Measurements from ENCODE around the gene NR6A1.

The NR6A1 gene

DNA sequence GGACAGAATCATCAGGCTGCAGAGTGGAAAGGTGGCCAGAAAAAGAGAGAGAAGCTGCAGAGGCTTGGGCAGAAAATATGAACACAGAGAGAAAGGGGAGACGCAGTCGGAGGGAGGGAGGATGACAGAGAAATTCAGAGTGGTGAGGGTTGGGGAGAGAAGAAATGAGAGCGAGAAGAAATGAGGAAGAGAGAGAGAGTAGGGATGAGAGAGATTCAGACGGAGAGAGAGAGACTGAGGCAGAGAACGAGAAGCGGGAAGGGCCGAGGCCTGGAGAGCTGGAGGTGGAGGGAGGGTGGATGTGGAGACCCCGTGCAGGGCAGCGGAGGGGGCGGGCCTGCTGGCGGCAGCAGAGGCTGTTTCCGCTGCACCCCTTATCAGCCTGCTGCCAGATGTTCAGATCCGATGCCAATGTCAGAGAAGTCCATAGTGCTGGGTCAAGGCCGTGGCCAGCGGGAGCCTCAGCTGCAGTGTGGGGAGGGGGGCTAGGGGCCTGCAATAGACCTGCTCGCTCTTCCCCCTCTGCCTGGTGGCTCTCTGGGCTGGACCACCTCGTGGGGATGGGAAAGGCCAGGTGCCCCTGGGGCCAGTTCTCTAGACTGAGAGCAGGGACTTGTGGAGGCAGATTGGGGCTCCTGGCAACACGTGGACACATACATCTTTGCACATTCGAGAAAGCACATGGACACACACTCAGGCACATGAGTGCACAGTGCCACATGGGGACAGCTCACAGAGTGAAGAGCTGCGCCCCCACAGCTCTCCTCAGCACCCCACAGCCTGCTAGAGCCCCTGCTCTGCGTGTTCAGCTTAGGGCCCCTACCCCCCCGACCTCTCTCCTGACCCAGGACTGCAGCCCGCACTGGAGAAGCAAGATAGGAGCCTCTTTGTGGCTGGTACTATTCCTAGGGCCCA lies 259.0 kb downstream of the NR6A1 start:
- DNase-seq = no peak

DNA sequence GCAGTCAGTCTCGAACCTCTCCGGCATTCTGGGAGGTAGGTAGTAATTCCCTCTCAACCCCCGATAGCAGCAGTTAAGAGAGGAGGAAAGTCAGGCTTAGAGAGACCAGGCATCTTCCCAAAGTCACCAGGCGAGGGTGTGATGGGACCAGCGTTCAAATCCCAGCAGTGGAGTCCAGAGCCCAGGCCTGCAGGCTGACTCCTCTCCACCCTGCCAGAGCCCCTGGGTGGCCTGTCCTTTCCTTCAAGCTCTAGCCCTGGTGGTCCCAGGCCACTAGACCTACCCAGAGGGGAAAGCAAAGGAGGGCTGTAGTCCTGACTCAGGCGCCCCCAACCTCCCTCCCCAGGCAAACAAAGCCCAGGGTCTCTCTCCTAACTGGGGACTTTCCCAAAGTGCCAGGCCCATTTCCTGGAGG lies 259.7 kb downstream of the NR6A1 start:
- no peak for DNase-seq
- Histone ChIP-seq H3K4me3 (no peak overlapping the region), H3K27me3 (peaks cover 0 to 30% of the 10 kb centered on the region in 2 donors), H3K4me1 (no peaks in the 10 kb centered on the region), H3K36me3 (no peaks in the 10 kb centered on the region), H3K27ac (no peak overlapping the region), H3K9me3 (no peaks in the 10 kb centered on the region)
- intact Hi-C loops (cut with DNase I; ENCODE audit: low total_unique reads) = no loop called here
- TF ChIP-seq, protein P1, sequence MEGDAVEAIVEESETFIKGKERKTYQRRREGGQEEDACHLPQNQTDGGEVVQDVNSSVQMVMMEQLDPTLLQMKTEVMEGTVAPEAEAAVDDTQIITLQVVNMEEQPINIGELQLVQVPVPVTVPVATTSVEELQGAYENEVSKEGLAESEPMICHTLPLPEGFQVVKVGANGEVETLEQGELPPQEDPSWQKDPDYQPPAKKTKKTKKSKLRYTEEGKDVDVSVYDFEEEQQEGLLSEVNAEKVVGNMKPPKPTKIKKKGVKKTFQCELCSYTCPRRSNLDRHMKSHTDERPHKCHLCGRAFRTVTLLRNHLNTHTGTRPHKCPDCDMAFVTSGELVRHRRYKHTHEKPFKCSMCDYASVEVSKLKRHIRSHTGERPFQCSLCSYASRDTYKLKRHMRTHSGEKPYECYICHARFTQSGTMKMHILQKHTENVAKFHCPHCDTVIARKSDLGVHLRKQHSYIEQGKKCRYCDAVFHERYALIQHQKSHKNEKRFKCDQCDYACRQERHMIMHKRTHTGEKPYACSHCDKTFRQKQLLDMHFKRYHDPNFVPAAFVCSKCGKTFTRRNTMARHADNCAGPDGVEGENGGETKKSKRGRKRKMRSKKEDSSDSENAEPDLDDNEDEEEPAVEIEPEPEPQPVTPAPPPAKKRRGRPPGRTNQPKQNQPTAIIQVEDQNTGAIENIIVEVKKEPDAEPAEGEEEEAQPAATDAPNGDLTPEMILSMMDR (IDR thresholded peaks at IDR 0.05) = no peak

More for the DNA sequence above, 259.0 kb downstream of the NR6A1 start:
- TF ChIP-seq, protein P1 (IDR thresholded peaks at IDR 0.05) = no peak
- H3K9me3 ChIP-seq = no peaks in the 10 kb centered on the region
- no peak overlapping the region for H3K4me3 ChIP-seq
- no peaks in the 10 kb centered on the region for H3K4me1 ChIP-seq
- peaks cover 0 to 22% of the 10 kb centered on the region in 2 donors for H3K27me3 ChIP-seq
- no peaks in the 10 kb centered on the region for H3K36me3 ChIP-seq
- intact Hi-C loops (cut with DNase I; ENCODE audit: low total_unique reads) = no loop called here
- no peak overlapping the region for H3K27ac ChIP-seq

GRCh38 chr9:124510650-124511425 lies 260.3 kb downstream of the NR6A1 start:
- TF ChIP-seq, protein P1 (IDR thresholded peaks at IDR 0.05) = no peak
- Histone ChIP-seq H3K36me3 (no peaks in the 10 kb centered on the region), H3K27me3 (peaks cover 0 to 35% of the 10 kb centered on the region in 2 donors), H3K27ac (no peak overlapping the region), H3K4me1 (no peaks in the 10 kb centered on the region), H3K4me3 (no peak overlapping the region), H3K9me3 (no peaks in the 10 kb centered on the region)
- intact Hi-C loops (cut with DNase I; ENCODE audit: low total_unique reads) = no loop called here
- DNase-seq = no peak

DNA sequence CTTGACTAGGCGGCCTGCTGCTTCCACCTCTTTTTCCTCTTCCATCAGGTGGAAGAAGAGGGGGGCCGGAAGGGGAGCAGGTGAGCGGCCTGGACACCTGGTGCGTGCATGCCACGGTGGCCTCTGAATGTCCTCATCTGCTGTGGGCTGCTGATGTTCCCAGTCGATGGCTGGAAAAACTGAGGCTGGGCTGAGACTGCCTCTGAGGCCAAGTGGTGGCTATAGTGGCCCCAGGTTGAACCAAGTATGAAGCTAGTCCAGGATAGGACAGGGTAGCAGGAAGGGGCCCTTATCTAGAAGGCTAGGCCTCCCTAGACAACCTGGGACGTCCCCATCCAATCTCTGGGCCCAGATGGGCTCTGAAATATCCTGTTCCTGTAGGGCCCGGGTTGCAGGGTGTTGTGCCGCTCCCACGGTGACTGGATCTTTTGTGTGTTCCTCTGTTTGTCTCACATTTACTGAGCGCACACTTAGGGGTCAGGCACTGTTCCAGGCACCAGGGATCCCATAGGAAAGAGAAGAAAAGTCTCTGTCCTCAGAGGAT lies 263.2 kb downstream of the NR6A1 start:
- Histone ChIP-seq H3K4me1 (peaks cover 0 to 23% (median 19%) of the 10 kb centered on the region in 4 donors), H3K36me3 (no peaks in the 10 kb centered on the region), H3K9me3 (no peaks in the 10 kb centered on the region), H3K27ac (no peak overlapping the region), H3K4me3 (no peak overlapping the region), H3K27me3 (peaks cover 4 to 57% of the 10 kb centered on the region in 2 donors)
- no peak for DNase-seq
- TF ChIP-seq, protein P1 (IDR thresholded peaks at IDR 0.05) = no peak
- intact Hi-C loops (cut with DNase I; ENCODE audit: low total_unique reads) = no loop called here

- TF ChIP-seq, protein P1 (IDR thresholded peaks at IDR 0.05) = no peak
- no peak for DNase-seq
- intact Hi-C loops (cut with DNase I; ENCODE audit: low total_unique reads) = no loop called here
- Histone ChIP-seq H3K27ac (no peak within 1 kb of the TSS), H3K27me3 (peaks cover 4 to 57% of the 10 kb centered on the region in 2 donors), H3K4me1 (peaks cover 0 to 24% (median 20%) of the 10 kb centered on the region in 4 donors), H3K9me3 (no peaks in the 10 kb centered on the region), H3K4me3 (no peak within 1 kb of the TSS), H3K36me3 (no peaks in the 10 kb centered on the region)
Observed at GRCh38 chr9:124506931-124507879, 263.9 kb downstream of the NR6A1 start, which contains the start of gene NR5A1. NR5A1 (minus strand) TSS chr9:124507399; CDS start chr9:124503395, 4,004 bp downstream.

Data from tibial artery (tissue), 4 donors.